NCI-H1694 (cell line): ENCODE data around the gene ENGASE.
A peak's percentile ranks its signal among the peaks of the same experiment; 100 is the strongest.

Experiments used
- DNase-seq: peaks from one replicate; lab custom pipeline; 2025; lab: John Stamatoyannopoulos, UW

Gene ENGASE

DNA sequence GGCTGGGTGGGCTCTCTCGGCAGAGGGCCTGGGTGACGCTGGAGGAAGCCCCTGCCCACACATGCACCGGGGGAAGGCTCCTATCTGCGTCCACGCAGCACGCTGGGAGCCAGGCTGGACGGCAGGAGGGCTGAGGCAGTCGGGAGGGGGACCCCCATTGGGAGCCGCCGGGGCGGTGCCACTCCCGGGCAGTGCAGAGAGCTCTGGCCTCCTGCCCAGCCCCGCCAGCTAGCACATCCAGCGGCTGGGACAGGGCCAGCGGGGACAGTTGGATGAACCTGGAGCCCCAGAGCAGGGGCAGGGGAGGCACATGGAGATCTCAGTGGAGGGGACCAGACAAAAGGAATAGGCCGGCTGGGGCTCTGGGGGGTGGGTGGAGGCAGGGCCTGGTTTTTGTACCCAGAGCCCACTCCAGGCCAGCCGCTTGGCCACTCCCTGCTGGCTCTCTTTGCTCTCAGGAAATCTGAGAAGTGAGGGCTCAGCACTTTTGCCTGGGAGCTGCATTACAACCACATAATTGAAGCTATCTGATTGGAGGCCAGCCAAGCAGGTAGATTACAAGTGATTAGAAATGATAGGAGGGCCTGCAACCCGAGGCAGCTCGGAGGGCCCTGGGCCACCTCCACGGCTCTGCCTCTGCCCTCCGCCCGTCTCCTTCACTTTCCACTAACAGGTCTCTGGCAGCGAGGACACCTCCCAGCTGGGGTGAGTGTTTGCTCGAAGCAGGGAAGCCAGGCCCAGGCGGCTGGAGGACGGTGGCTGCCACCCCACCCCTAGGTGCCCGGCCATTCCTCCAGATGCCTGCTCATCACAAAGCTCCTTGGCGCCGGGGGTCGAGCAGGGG is 40.1 kb downstream of the ENGASE start:
- DNase-seq, result peak; percentile 65

DNA sequence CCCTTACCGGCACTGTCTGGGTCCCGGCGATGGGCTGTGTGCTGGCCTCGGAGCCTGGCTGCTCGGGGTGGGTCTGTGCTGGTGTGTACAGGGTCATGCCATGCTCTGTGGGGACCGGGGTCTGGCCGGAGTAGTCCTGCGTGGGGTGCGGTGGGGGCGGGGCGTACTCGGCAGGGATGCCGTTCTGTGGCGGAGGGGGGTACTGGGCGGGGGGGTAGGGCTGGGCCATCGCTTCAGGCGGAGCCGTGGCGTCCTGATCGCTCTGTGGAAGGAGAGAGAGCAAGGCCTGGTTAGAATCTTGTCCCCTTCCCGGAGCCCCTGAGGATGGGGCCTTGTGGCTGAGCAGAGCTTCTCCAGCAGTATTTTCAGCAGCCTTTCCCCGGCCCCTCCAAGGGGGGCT is 40.9 kb downstream of the ENGASE start:
- DNase-seq, result no peak

DNA sequence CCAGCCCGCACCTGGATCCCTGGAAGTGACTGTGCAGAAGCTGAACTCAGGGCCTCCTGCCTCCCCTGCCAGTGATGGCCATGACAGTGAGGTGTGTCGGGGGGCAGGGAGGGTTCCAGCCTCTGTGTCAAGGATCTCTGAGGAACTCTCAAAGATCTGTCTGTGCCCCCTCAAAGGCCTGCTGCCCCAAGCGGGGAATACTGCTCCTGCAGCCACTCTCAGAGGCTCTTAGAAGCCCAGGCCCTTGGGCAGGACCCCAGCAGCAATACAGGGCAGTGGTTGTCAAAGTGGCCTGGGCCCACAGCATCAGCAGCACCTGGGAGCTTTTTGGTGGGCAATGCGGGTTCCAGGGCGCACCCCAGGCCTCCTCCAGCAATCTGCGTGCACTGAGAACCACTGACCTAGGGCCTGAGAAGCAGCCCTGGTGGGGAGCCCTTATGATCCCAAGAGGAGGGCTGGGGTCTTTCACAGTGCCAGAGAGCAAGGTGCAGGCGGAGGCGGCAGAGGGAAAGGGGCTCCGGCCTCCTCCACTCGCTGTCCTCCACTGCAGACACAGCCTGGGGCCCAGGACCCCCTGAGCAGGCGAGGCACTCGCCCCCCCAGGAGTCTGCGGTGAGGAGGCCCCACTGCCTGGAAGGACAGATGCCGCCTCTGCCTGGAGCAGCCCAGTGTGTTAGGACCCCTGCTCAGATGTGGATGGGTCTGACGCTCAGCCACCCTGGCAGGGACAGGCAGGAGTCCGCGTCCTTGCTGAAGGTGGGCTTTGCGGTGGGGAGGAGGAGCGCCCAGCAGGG is 42.1 kb downstream of the ENGASE start:
- no peak for DNase-seq

- DNase-seq, result no peak
Measured at GRCh38 chr17:79117905-79118487, 43.4 kb downstream of the ENGASE start.

DNA sequence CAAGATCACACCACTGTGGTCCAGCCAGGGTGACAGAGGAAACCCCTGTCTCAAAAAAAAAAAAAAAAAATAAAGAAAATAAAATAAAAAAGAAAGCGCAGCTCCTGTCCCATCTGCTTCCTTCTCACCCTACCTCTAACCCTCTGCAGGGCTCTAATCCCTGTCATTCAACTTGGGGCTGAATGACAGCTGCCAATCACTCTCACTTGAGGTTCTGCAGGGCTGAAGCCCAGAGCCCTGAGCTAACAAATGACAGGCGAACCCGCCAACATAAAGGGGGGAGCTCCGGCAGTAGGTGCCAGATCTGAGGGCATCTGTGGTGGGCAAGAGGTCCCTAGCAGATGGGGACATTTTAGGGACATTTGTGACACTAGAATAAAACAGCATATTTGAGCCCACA is 44.3 kb downstream of the ENGASE start:
- DNase-seq, result no peak

DNA sequence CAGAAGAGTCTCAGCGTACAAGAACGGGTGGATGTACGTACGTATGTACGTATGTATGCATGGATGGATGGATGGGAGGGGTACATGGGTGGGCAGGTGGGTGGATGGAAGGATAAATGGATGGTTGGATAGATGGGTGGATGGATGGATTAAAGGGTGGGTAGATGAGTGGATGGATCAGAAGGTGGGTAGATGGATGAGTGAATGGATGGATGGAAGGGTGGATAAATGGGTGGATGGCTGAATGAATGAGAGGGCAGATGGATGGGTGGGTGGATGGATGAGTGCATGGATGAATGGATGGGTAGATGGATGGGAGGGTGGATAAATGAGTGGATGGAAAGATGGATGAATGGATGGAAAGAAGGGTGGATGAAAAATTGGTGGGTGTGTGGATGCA is 45.6 kb downstream of the ENGASE start:
- DNase-seq, result no peak

- no peak for DNase-seq
Measured at GRCh38 chr17:79123988-79124387, 49.4 kb downstream of the ENGASE start.

DNA sequence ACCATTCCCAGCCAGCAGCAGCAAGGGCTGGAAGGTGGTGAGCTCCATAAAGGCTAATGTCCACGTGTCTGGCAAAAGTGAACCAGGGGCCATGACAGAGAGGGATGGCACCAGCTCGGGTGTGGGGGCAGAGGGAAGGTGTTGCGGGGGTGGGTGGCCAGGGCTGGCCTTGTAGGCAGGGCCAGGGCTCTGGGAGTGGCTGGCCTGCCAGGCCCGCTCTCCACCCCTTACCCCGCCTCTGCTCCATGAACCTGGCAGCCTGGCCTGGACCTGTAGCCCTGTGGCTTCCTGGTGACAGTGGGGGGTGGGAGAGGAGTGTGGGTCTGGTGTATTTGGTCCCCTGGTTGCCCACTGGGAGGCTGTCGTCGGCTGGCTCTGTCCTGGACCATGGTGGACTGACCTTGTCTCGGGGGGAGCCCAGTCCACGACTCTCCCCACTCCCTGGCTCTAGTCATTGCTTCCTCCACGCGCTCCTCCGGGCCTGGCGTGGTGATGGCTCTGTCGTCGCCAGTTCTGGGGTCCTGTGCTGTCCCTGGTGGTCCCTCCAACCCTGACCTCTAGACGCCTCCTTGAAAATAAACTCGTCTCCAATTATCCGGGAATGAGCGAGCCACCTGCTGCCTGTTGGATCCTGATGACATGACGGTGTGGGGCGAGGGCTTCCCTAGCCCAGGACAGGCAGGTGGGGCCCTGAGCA is 50.0 kb downstream of the ENGASE start:
- DNase-seq, result no peak

GRCh38 chr17:79125503-79125902 is 50.9 kb downstream of the ENGASE start:
- DNase-seq, result no peak

GRCh38 chr17:79126139-79126538 is 51.5 kb downstream of the ENGASE start:
- DNase-seq, result no peak

DNA sequence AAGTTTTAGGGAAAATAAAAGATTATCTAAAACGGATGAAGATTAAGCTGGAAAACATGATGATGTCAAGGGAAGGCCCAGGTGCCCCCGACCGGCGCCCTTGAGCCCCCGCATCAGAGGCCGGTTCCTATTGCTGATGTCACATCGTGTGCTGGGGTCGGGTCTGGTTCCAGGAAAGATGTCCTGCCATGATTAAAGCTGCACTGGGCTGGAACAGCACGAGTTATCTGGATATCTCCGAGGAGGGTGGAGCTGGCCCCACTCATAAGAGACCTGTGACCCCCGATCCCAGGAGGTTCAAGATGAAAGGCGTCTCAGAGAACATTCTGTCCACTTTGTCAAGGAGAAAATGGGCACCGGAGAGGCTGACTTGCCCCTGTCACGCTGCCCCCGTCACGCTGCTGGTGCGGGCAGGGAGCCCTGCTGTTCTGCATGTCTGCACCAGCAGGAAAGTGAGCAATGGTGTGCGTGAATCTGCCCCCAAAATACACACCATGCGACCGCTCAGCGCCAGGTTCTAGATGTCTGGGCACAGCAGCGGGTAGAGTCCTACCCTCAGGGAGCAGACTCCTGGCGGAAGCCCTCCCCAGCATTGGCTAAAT is 53.0 kb downstream of the ENGASE start:
- DNase-seq, result no peak

GRCh38 chr17:79129523-79129922 is 54.9 kb downstream of the ENGASE start:
- DNase-seq, result no peak

DNA sequence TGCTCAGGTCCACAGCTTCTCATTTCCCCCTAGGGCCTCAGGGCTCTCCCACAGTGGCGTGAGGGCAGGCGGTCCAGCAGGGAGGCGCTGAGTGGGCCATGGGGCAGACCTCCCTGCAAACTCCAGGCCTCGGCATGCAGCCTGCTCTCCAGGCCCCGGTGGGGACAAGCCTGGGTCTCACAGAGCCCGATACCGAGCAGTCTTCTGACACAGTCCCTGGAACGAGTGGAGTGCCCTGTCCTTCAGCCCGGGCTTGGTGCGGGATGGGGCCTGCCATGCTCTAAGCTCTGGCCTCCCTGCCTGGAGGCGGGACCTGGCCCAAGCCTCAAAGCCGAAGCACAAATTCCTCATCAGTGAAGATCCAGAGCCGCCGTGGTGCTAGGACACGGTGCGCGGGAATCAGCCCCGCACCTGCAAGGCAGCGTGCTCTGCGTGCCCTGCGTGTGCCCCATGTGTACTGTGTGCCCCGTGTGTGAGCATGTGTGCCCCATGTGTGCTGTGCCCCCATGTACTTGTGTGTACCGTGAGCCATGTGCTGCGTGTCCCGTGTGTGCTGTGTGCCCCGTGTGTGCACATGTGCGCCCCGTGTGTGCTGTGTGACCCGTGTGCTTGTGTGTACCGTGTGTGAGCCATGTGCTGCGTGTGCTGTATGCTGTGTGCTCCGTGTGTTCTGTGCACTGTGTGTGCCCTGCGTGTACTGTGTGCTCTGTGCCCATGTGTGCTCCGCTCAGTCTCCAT is 56.1 kb downstream of the ENGASE start:
- no peak for DNase-seq

- DNase-seq, result no peak
Measured at GRCh38 chr17:79131274-79131635, 56.6 kb downstream of the ENGASE start.

GRCh38 chr17:79131701-79132100 is 57.1 kb downstream of the ENGASE start:
- DNase-seq, result no peak

DNA sequence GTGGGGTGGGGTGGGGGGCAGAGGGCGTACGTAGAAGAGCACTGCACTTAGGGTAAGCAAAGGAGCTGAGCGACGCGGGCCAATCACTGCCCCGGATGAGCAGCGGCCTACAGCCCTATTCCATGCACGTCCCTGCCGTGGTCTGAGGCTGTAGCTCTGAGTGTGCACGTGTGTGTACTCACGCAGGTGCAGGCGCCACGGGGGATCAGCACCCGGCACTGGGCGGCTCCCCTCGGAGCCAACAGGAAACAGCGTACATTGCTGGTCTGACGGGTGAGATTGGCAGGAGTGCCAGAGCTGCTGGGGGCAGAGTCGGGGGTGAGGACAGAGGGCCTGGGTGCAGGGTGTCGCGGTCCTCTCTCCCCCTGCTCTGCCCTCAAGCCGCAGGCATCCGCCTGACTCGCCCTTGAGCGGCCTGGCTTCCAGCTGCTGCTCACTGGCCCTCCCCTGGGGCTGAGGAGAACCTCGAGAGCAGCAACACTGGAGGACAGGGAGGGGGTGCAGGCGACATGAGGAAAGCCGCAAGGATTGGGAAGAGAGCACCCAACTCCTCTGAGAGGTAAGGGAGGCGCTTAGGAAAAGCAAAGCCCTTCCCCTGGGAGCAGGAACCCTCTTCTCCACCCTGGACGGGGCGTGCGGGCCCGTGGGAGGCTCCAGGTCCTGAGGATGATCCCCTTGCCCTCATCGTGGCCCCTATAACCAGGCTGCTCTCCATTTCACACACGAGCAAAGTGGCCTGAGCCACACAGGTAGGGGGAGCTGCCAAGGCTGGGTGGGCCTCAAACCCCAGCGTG is 57.8 kb downstream of the ENGASE start:
- no peak for DNase-seq

DNA sequence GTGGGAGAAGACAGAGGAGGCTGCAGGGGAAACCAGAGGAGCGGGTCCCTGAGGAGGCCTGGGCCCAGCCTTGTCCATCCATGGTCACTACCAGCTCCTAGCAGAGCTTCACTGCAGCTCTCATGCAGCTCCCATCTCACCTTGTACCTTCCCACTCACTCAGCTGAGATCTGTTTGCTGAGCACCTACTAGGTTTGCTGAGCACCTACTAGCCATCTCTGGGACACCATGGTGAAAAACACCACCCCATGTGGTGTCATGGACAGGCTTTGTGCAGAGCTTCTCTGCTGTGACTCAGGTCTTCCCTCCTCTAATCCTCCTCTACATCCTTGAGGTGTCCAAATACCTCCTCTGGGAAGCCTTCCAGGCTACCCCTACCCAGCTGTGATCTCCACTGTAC is 58.6 kb downstream of the ENGASE start:
- no peak for DNase-seq

- DNase-seq, result no peak
Measured at GRCh38 chr17:79133985-79134384, 59.4 kb downstream of the ENGASE start.

GRCh38 chr17:79135011-79135410 is 60.4 kb downstream of the ENGASE start:
- DNase-seq, result no peak

DNA sequence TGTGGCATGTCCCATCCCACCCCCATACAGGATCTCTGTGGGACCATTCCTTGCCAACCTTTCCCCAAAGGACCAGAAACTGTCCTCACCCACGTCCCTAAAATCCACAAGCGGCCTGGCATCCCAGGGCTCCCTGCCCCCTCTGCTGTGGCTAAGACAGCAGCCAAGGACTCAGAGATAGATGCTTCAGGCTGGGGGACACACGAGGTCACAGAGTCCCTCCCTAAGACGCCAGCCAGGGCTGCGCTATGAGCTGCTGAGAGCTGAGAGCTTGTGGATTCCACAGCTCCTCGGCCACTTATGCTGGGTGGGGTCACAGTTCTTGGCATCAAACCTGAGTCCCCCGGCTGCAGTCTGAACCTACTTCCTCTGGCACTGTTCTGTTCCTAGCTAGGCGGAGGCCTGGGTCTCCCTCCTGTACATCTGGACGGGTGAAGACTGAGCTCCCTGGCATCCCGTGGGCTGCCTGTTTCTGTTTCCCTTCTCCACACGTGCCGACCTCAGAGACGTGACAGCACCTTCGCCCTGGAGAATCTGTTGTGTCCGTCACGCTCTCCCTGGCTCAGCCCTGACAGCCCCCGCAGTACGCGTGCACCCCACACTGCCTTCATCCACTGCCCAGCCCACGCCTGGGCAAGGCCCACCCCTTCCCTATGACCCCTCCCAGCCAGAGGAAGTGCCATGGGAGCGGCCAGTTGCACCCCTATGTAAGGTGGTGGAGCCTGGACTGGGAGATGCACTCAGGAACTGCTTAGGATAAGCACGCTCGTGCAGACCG is 61.2 kb downstream of the ENGASE start:
- DNase-seq, result no peak
